ENCODE results near the gene KNTC1.

- TF ChIP-seq, protein P1, sequence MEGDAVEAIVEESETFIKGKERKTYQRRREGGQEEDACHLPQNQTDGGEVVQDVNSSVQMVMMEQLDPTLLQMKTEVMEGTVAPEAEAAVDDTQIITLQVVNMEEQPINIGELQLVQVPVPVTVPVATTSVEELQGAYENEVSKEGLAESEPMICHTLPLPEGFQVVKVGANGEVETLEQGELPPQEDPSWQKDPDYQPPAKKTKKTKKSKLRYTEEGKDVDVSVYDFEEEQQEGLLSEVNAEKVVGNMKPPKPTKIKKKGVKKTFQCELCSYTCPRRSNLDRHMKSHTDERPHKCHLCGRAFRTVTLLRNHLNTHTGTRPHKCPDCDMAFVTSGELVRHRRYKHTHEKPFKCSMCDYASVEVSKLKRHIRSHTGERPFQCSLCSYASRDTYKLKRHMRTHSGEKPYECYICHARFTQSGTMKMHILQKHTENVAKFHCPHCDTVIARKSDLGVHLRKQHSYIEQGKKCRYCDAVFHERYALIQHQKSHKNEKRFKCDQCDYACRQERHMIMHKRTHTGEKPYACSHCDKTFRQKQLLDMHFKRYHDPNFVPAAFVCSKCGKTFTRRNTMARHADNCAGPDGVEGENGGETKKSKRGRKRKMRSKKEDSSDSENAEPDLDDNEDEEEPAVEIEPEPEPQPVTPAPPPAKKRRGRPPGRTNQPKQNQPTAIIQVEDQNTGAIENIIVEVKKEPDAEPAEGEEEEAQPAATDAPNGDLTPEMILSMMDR (IDR thresholded peaks at IDR 0.05; ENCODE audit: low read length) = no peak
- no peak for TF ChIP-seq EZH2 (optimal IDR thresholded peaks at IDR 0.05; ENCODE audit: low read depth, low read length)
Observed at GRCh38 chr12:122604993-122605392, 77.9 kb downstream of the KNTC1 start.

Measured in MM.1S (cell line).